ENCODE data around the gene NAP1L5.
A peak's percentile ranks its signal among the peaks of the same experiment; 100 is the strongest.

The NAP1L5 gene

DNA sequence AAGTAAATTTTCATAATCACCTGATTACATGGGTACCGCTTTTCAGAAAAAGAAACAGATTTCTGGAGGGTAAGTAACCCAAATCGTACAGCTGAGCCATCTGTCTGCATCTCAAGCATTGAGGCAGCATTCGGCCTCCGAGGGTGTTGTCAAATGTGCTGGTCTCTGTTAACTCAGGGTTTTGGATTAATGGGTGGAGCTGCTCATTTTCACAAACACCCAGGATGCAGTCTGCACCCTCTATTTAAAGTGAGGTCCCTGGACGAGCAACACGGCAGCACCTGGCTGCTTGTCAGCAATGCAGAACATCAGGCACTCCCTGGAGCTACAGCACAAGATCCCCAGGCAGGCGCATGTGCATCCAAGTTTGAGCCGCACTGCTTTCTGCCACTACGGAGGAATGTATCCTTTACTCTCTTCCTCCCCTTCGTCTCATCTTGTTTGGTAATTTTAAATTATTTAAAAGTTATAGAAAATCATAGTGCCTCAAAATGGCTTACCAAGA lies 24.7 kb upstream of the NAP1L5 start:
- DNase-seq (ENCODE audit: low read depth), result no peak

DNA sequence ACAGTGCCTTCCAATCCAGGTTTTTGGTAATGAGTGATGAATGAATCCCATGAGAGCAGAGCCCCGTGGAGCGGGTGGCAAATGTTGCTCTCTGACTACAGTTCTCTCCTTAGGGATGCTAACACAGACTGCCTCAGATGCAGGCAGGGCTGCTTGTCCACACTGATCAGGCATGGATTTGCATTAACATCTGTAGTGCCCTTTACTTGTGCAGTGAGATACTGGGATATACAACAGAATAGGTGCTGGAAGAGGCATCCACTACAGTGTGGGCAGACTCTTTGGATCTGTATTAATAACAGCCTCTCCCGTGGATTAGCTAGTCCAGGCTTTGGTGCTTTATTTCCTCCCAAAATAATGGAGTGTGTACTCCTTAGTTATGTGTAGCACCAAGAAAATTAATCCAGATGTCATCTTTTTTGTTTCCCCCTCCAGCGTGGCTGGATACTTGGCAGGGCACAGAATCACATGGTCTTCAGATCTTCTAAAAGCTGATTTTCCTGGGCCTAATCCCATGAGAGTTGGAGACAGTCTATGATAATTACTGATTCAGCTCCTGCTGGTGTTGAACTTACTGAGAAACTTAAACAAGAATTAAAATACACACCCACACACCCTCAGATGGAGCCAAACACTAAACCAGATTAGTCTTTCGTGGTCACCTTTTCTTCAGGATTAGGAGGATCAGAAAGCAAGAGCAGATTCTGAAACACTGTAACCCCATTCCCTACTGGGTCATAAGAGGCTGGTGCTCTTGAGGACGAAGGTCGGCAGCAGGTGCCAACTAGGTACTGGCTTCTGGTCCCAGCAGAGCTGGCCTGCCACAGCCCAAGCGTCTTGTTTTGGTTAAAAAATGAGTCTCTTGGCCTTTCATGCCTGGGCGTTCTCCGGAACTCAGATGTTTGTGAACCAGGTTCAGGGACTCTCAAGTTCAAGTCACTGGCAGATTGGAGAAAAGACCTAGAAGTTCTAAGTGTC lies 23.1 kb upstream of the NAP1L5 start:
- no peak for DNase-seq (ENCODE audit: low read depth)

DNA sequence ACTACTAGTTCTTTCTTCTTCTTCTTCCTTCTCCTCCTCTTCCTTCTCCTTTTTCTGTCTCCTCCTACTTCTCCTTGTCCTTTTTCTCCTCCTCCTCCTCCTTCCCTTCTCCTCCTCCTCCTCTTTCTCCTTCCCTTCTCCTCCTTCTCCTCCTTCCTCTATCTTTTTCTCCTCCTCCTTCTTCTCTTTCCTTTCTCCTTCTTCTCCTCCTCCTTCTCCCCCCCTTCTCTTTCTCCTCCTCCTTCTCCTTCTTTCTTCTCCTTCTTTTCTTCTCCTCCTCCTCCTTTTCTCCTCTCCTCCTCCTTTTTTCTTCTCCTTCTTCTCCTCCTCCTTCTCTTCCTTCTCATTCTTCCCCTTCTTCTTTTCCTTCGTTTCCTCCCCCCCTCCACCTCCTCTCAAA lies 21.8 kb upstream of the NAP1L5 start:
- DNase-seq (ENCODE audit: low read depth), result no peak

DNA sequence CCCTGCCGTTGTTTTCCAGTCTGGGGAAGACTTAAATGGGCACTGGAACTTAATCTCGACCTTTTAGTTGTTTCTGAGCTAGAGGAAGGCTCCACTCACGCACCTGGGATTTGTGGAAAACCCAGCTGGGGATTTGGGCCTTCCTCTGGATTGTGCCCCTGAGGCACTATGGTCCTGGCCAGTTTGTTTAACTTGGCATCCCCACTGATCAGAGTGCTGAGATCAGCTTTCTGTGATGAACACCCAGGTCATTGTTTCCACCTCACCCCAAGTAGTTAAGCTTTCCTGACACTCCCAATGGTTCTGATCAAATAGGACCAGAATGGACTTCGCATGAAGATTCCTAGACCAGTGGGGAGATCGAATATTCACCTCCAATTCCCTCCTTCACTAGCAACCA lies 20.5 kb upstream of the NAP1L5 start:
- no peak for DNase-seq (ENCODE audit: low read depth)

DNA sequence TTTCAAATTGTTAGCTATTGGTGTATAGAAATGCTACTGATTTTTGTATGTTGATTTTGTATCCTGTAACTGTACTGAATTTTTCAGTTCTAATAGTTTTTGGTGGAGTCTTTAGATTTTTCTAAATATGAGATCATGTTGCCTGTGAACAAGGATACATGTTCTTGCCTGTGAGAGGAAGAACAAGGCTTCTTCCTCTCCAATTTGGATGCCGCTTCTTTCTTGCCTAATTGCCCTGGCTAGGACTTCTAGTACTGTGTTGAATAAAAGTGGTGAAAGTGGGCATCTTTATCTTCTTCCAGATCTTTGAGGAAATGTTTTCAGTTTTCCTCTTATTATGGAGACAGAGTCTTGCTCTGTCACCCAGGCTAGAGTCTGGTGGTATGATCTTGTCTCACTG lies 16.2 kb upstream of the NAP1L5 start:
- no peak for DNase-seq (ENCODE audit: low read depth)

DNA sequence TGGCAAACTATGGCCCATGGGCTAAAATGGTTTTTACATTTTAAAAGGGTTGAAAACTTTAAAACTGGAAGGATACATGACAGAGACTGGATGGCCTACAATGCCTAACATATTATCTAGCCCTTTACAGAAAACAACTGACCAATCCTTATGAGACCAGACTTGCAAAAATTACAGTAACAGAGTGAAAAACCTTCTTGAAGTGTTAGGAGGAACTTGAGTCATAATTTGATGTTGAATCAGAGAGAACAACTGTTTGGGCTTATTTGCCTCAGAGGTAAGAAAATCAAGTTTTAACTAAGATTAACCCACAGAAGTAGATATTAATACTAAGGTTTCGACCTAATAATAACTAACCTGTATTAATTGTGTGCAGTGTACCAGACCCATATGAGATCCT lies 12.4 kb upstream of the NAP1L5 start:
- no peak for DNase-seq (ENCODE audit: low read depth)

DNA sequence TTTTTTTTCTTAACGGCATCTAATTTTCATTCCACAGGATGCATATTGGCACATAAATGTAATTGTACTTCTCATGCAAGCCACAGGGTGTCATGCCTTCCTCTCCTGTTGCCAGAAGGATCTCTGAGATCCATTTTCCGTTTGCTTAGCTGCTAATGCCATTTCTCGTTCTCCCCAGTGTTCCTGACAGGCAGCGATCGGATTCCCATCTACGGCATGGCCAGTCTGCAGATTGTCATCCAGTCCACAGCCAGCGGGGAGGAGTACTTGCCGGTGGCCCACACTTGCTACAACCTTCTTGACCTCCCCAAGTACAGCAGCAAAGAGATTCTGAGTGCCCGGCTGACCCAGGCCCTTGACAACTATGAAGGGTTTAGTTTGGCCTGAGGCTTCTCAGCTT lies 8.9 kb upstream of the NAP1L5 start:
- peak; percentile 76 for DNase-seq (ENCODE audit: low read depth)

GRCh38 chr4:88705805-88706492 lies 8.3 kb upstream of the NAP1L5 start:
- DNase-seq (ENCODE audit: low read depth), result peak; percentile 50

GRCh38 chr4:88705223-88705622 lies 7.6 kb upstream of the NAP1L5 start:
- no peak for DNase-seq (ENCODE audit: low read depth)

DNA sequence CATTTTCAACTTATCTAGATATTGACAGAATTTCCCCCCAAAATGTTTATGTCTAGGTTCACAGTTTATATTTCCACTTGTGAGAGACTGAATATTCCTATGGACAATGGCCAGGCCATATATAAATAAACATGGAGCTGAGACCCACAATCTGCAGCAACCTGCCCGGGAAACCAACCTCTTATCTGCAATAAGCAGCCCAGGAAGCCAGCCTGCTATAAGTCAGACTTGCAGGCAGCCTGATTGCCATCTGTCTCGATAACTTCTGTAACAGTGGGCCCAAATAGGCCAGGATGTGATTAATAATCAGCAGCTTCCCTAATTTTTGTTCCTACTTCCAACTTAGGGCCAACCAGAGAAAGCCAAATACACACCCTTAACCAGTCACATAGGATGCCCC lies 5.2 kb upstream of the NAP1L5 start:
- no peak for DNase-seq (ENCODE audit: low read depth)

DNA sequence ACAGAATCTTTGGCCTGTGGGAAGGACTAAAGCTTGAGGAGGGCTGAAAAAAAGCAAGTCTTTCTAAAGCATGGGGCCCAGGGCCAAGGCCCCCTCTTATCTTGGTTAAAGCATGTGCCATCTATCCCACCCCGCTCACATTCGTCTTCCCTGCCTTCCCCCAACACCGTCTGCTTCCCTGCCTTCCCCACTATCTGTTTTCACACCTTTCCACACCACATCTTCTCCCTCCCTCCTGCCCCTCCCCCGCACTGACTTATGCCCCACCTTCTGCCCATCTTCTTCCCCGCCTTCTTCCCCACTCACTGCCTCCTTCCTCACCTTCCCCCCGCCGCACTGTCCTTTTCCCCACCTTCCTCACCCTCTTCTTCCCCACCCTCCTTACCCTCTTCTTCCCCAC lies 890 bp upstream of the NAP1L5 start:
- no peak for DNase-seq (ENCODE audit: low read depth)

- DNase-seq (ENCODE audit: low read depth), result peak; percentile 25
These were observed 488 bp downstream of the NAP1L5 start for GRCh38 chr4:88697141-88697540.

DNA sequence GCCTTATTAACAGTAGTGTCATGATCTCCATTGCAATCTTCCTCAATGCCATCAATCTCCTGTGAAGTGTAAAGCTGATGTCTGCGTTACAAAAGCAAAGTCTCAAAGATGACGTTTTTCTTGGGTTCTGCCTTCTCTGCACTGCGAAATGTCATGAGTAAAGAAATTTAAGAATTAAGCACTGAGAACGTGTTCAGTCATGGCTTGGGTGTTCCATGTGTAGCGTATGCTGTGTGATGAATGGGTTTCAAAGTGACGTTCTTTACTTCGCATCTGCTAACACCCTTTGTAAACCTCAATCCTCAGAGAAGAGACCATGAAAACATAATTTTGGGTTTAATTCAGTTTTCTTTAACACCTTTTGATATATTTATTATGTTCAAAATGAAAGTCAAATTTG lies 999 bp downstream of the NAP1L5 start:
- DNase-seq (ENCODE audit: low read depth), result no peak

- no peak for DNase-seq (ENCODE audit: low read depth)
These were observed 3.8 kb downstream of the NAP1L5 start for GRCh38 chr4:88693792-88694191.

DNA sequence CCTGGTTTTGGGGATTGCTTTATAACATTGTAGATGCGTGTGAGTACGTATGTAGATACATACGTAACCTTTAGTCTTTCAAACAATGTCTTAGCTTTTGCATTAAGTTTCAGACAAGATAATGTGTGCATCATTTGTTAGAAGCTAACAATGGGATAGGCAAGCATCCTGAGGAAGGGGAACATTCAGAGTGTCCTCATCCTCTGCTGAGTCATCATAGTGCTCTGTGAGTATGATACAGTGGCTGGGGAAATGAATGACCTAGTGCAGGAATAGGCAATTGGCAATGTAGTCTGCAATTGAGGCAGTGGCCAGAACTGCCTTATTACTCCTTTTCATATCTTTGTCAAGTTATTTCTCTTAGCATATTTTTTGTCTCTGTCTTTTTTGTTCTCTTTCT lies 7.3 kb downstream of the NAP1L5 start:
- peak; percentile 75 for DNase-seq (ENCODE audit: low read depth)

- no peak for DNase-seq (ENCODE audit: low read depth)
These were observed 16.4 kb downstream of the NAP1L5 start for GRCh38 chr4:88681209-88681608.

GRCh38 chr4:88675543-88675942 lies 22.1 kb downstream of the NAP1L5 start:
- DNase-seq (ENCODE audit: low read depth), result peak; percentile 17

GRCh38 chr4:88674979-88675378 lies 22.6 kb downstream of the NAP1L5 start:
- peak; percentile 65 for DNase-seq (ENCODE audit: low read depth)

GRCh38 chr4:88674565-88674964 lies 23.1 kb downstream of the NAP1L5 start:
- no peak for DNase-seq (ENCODE audit: low read depth)

DNA sequence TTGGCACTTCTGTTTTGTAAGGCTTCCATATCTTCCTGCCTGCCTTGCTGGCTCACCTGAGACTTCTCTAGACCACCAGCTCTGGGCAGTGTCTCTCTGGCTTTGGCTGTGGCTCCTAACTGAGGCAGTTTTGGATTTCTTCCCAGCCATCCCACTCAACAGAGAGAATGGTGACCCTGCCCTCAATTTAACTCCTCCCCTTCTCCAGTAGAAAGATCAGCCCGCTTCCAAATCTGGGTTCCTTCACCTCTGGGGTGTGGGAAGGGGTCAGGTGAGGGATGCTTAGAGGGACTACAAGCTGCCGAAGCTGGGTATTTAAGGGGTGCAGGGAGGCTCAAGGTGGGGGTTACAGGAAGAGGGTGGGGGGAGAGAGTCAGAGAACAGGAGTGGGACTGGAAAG lies 23.7 kb downstream of the NAP1L5 start:
- DNase-seq (ENCODE audit: low read depth), result no peak

DNA sequence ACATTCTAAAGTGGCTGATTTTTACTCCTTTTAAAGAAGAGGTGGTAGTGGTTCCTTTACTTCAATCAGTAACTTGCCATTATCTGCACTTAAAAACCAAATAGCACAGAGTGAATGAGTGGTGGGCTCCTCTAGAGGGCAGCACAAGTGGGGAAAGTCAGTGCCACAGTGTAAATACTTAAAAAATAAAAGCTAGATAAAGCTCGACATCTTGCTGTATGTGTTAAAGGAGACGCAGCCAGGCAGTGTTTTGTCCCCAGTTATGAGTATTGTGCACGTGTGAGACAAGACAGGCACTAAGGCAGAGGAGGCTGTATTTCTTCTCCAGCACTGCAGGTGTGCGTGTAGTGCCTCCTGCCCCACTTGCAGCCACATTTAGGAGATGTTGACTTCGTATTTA lies 24.6 kb downstream of the NAP1L5 start:
- peak; percentile 52 for DNase-seq (ENCODE audit: low read depth)

DNA sequence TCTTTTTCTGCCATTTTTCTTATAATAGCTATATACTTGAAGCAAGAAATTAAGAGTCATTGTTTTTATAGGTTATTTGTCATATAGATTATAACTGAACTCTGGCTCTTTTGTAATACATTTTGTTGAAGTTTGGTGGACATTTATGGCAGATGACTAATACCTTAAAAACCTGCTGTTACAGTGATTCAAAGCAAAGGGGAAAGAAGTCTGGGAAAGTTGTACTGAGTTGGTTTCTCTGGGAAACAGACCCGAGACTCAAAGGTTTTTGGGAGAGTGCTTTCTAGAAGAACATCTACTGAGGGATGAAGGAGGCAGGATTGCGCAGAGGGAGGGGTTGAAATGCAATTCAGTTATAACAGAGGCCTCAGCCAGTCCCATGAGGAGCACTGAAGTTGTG lies 35.9 kb downstream of the NAP1L5 start:
- DNase-seq (ENCODE audit: low read depth), result peak; percentile 83
